Aorta (tissue), 5 donors: ENCODE results near the gene GAREM1. TPM values are rescaled to one million over a fixed set of nuclear protein-coding genes. Genes with fewer than 3 reads are reported as not detected.
A peak's percentile ranks its signal among the peaks of the same experiment; 100 is the strongest.

Source experiments
- ATAC-seq: fragments of 200-7000 bp; cut with Tn5 transposase; one replicate; pipeline ENCODE4 v1.9.1; 2022; ENCODE audit warnings: moderate library complexity; ENCODE audit not compliant: low FRiP score
- DNase-seq, 2 donors: peaks; one replicate each; pipeline ENCODE4 v3.0.0-alpha.2; 2020
- H3K27ac ChIP-seq, 2 donors: one replicate each; pipeline ENCODE4 v1.5.1; 2013; ENCODE audit warnings: low read length in 2 of 2, mild to moderate bottlenecking in 2 of 2, moderate library complexity in 2 of 2, control low read depth in 1 of 2, inconsistent platforms in 1 of 2, low read depth in 1 of 2
- H3K27me3 ChIP-seq, 2 donors: one replicate each; pipeline ENCODE4 v1.6.1; 2013; ENCODE audit warnings: control low read depth in 1 of 2, low read length in 1 of 2, mild to moderate bottlenecking in 1 of 2, moderate library complexity in 1 of 2; ENCODE audit not compliant: insufficient read depth in 2 of 2, control insufficient read depth in 1 of 2
- H3K36me3 ChIP-seq, 2 donors: one replicate each; pipeline ENCODE4 v1.6.1; 2013; ENCODE audit warnings: control low read depth in 1 of 2, low read length in 1 of 2, mild to moderate bottlenecking in 1 of 2; ENCODE audit not compliant: insufficient read depth in 2 of 2, control insufficient read depth in 1 of 2
- H3K4me1 ChIP-seq, 2 donors: one replicate each; pipeline ENCODE4 v1.6.1; 2013; ENCODE audit warnings: low read length in 2 of 2, control low read depth in 1 of 2, mild to moderate bottlenecking in 1 of 2, moderate library complexity in 1 of 2; ENCODE audit not compliant: insufficient read depth in 2 of 2, control insufficient read depth in 1 of 2
- H3K4me3 ChIP-seq, 2 donors: one replicate each; pipeline ENCODE4 v1.5.1; 2013; ENCODE audit warnings: low read length in 2 of 2, control low read depth in 1 of 2, mild to moderate bottlenecking in 1 of 2
- H3K9me3 ChIP-seq: one replicate; pipeline ENCODE4 v1.6.1; 2013; ENCODE audit warnings: mild to moderate bottlenecking, low read length; ENCODE audit not compliant: control insufficient read depth
- WGBS, 2 donors: extraction: QIAGEN DNeasy Blood & Tissue Kit; methylation state at CpG; one replicate each; pipeline ENCODE4 v1.1.7; 2013; 5-methylcytosine and 5-hydroxymethylcytosine counted together
- intact Hi-C, 2 donors: fragments of 100-400 bp; cut with DNase I; formaldehyde crosslinking; loops; one replicate each; pipeline versions ENCODE4 v1.14.2 to v1.15.0; 2022
- polyA plus RNA-seq, 2 donors: library from polyadenylated mRNA; stranded (reverse); fragments of 200-250 nt; gene quantifications; one replicate each; pipeline ENCODE4 v1.2.3, GENCODE V29; 2013
- total RNA-seq, 2 donors: library from RNA; stranded (reverse); fragmentation: NEBNext Ultra II Directional; extraction: Animal tissue kit (Norgen Biotek cat#: 25700); gene quantifications; one replicate each; pipeline ENCODE4 v1.2.1, GENCODE V29; 2021
- donor health status: healthy with polysubstance abuse.
- donor health status: Bipolar disorder and iron deficiency.
- donor health status: DM: no; HTN: no; CAD: no.
- donor health status: DM: no; HTN: no; CAD: no.
- donor health status: DM: yes; HTN: yes; CAD: no.

GAREM1 gene
- total and polyA plus RNA-seq, 4 donors: 2.4 to 24.0 (median 7.0) TPM

- Histone ChIP-seq H3K4me3 (no peak overlapping the region), H3K4me1 (peaks cover 4 to 28% of the 10 kb centered on the region in 2 donors), H3K9me3 (no peaks in the 10 kb centered on the region), H3K36me3 (peaks cover 0 to 2% of the 10 kb centered on the region in 2 donors), H3K27ac (peak overlapping the region; percentile 43 to 99), H3K27me3 (no peaks in the 10 kb centered on the region)
- intact Hi-C loops: loop anchor here in 1 of 2 donors (5.0 kb wide), 2 partner anchors 104 to 336 kb away; partner anchors contain the start of gene TRAPPC8
- DNase-seq (no peak), ATAC-seq (no peak)
- WGBS, 2 donors: 49 to 56% methylated on average over 4 of the region's 4 CpGs
These were observed 192.4 kb downstream of the GAREM1 start for GRCh38 chr18:32278177-32278799.

- Histone ChIP-seq H3K4me3 (no peak overlapping the region), H3K27me3 (no peaks in the 10 kb centered on the region), H3K36me3 (peaks cover 0 to 2% of the 10 kb centered on the region in 2 donors), H3K9me3 (no peaks in the 10 kb centered on the region), H3K4me1 (peaks cover 4 to 24% of the 10 kb centered on the region in 2 donors), H3K27ac (peak overlapping the region in 1 of 2 donors; percentile 99)
- DNase-seq: no peak
- 5 to 6% methylated on average over 2 of the region's 2 CpGs for WGBS, 2 donors
- peak; percentile 64 for ATAC-seq
- intact Hi-C loops: loop anchor here in 1 of 2 donors (5.0 kb wide), 2 partner anchors 105 to 335 kb away; partner anchors contain the start of gene TRAPPC8
These were observed 193.1 kb downstream of the GAREM1 start for GRCh38 chr18:32277549-32277948.

- peaks cover 4 to 24% of the 10 kb centered on the region in 2 donors for H3K4me1 ChIP-seq
- peak overlapping the region; percentile 75 to 99 for H3K27ac ChIP-seq
- no peaks in the 10 kb centered on the region for H3K27me3 ChIP-seq
- intact Hi-C loops: loop anchor here in 1 of 2 donors (5.0 kb wide), 2 partner anchors 105 to 335 kb away; partner anchors contain the start of gene TRAPPC8
- H3K36me3 ChIP-seq: peaks cover 0 to 2% of the 10 kb centered on the region in 2 donors
- no peaks in the 10 kb centered on the region for H3K9me3 ChIP-seq
- DNase-seq: no peak
- H3K4me3 ChIP-seq: no peak overlapping the region
- 53 to 59% methylated on average over 4 of the region's 4 CpGs for WGBS, 2 donors
- ATAC-seq: no peak
These were observed 193.8 kb downstream of the GAREM1 start for GRCh38 chr18:32276906-32277305.

GRCh38 chr18:32276256-32276655 is 194.4 kb downstream of the GAREM1 start:
- Histone ChIP-seq H3K36me3 (peaks cover 0 to 2% of the 10 kb centered on the region in 2 donors), H3K4me1 (peaks cover 4 to 24% of the 10 kb centered on the region in 2 donors), H3K9me3 (no peaks in the 10 kb centered on the region), H3K27me3 (no peaks in the 10 kb centered on the region), H3K4me3 (no peak overlapping the region), H3K27ac (peak overlapping the region; percentile 42 to 99)
- 96% methylated on average over 2 of the region's 2 CpGs for WGBS, 2 donors
- intact Hi-C loops: loop anchor here in 1 of 2 donors (5.0 kb wide), 2 partner anchors 106 to 334 kb away; partner anchors contain the start of gene TRAPPC8
- no peak for DNase-seq
- ATAC-seq: no peak

GRCh38 chr18:32275221-32275620 is 195.5 kb downstream of the GAREM1 start:
- ATAC-seq: no peak
- Histone ChIP-seq H3K27ac (peak overlapping the region in 1 of 2 donors; percentile 37), H3K9me3 (no peaks in the 10 kb centered on the region), H3K36me3 (peaks cover 0 to 2% of the 10 kb centered on the region in 2 donors), H3K27me3 (no peaks in the 10 kb centered on the region), H3K4me3 (no peak overlapping the region), H3K4me1 (peaks cover 2 to 14% of the 10 kb centered on the region in 2 donors)
- WGBS, 2 donors: 97 to 100% methylated on average over 8 of the region's 8 CpGs
- no peak for DNase-seq
- intact Hi-C loops: loop anchor here in 1 of 2 donors (5.0 kb wide), 2 partner anchors 107 to 333 kb away; partner anchors contain the start of gene TRAPPC8

GRCh38 chr18:32274307-32274706 is 196.4 kb downstream of the GAREM1 start:
- H3K4me1 ChIP-seq: peaks cover 2 to 12% of the 10 kb centered on the region in 2 donors
- no peak overlapping the region for H3K27ac ChIP-seq
- no peaks in the 10 kb centered on the region for H3K27me3 ChIP-seq
- intact Hi-C loops: no loop called here
- ATAC-seq (no peak), DNase-seq (no peak)
- H3K36me3 ChIP-seq: peaks cover 0 to 2% of the 10 kb centered on the region in 2 donors
- 96 to 97% methylated on average over 7 of the region's 7 CpGs for WGBS, 2 donors
- H3K9me3 ChIP-seq: no peaks in the 10 kb centered on the region
- H3K4me3 ChIP-seq: no peak overlapping the region

GRCh38 chr18:32271672-32272208 is 198.9 kb downstream of the GAREM1 start:
- Histone ChIP-seq H3K4me3 (no peak overlapping the region), H3K4me1 (peaks cover 0 to 5% of the 10 kb centered on the region in 2 donors), H3K36me3 (peaks cover 0 to 6% of the 10 kb centered on the region in 2 donors), H3K27me3 (no peaks in the 10 kb centered on the region), H3K27ac (no peak overlapping the region), H3K9me3 (no peaks in the 10 kb centered on the region)
- ATAC-seq: peak; percentile 71
- 32 to 46% methylated on average over 5 of the region's 5 CpGs for WGBS, 2 donors
- intact Hi-C loops: loop anchor here (2.0 kb wide), 2 partner anchors 199 to 277 kb away; partner anchors contain the start of gene GAREM1 (in 1 of the 2)
- DNase-seq: no peak

GRCh38 chr18:32270341-32270740 is 200.3 kb downstream of the GAREM1 start:
- Histone ChIP-seq H3K27me3 (no peaks in the 10 kb centered on the region), H3K4me3 (no peak overlapping the region), H3K36me3 (peaks cover 0 to 6% of the 10 kb centered on the region in 2 donors), H3K9me3 (no peaks in the 10 kb centered on the region), H3K4me1 (no peaks in the 10 kb centered on the region), H3K27ac (no peak overlapping the region)
- DNase-seq: no peak
- intact Hi-C loops: loop anchor here (1.0 to 2.0 kb wide), 2 partner anchors 200 to 201 kb away; partner anchors contain the start of gene GAREM1 (in 1 of the 2)
- 93 to 94% methylated on average over 8 of the region's 8 CpGs for WGBS, 2 donors
- no peak for ATAC-seq
